NCI-H69 (cell line): ENCODE results near the gene CASP2.

Source experiments
- DNase-seq: peaks from one replicate; lab custom pipeline; 2025; lab: John Stamatoyannopoulos, UW

CASP2 gene

GRCh38 chr7:143287935-143288826 is at the start of gene CASP2:
Gene CASP2 (plus strand): TSS chr7:143288351. CDS start chr7:143288456, 105 bp downstream.
- DNase-seq = peak; percentile 98

GRCh38 chr7:143239813-143240212 is 48.3 kb upstream of the CASP2 start:
- no peak for DNase-seq

- peak; percentile 78 for DNase-seq
These were observed 47.6 kb upstream of the CASP2 start for GRCh38 chr7:143240291-143241168.

- no peak for DNase-seq
These were observed 45.8 kb upstream of the CASP2 start for GRCh38 chr7:143242306-143242705.

GRCh38 chr7:143243111-143243510 is 45.0 kb upstream of the CASP2 start:
- no peak for DNase-seq

- no peak for DNase-seq
These were observed 44.5 kb upstream of the CASP2 start for GRCh38 chr7:143243614-143244013.

- DNase-seq = no peak
These were observed 43.8 kb upstream of the CASP2 start for GRCh38 chr7:143244321-143244720.

GRCh38 chr7:143245123-143245522 is 43.0 kb upstream of the CASP2 start:
- DNase-seq = no peak

GRCh38 chr7:143247372-143247771 is 40.8 kb upstream of the CASP2 start:
- no peak for DNase-seq

GRCh38 chr7:143248761-143249354 is 39.3 kb upstream of the CASP2 start:
- DNase-seq = no peak

- no peak for DNase-seq
These were observed 38.0 kb upstream of the CASP2 start for GRCh38 chr7:143250199-143250598.

- no peak for DNase-seq
These were observed 37.3 kb upstream of the CASP2 start for GRCh38 chr7:143250822-143251221.

GRCh38 chr7:143252006-143252405 is 36.1 kb upstream of the CASP2 start:
- DNase-seq = no peak

GRCh38 chr7:143255564-143255963 is 32.6 kb upstream of the CASP2 start:
- DNase-seq = no peak

- DNase-seq = no peak
These were observed 31.8 kb upstream of the CASP2 start for GRCh38 chr7:143256325-143256724.

- no peak for DNase-seq
These were observed 31.2 kb upstream of the CASP2 start for GRCh38 chr7:143256932-143257331.

GRCh38 chr7:143257501-143257900 is 30.6 kb upstream of the CASP2 start:
- DNase-seq = peak; percentile 44

- no peak for DNase-seq
These were observed 29.3 kb upstream of the CASP2 start for GRCh38 chr7:143258831-143259230.

- peak; percentile 15 for DNase-seq
These were observed 28.4 kb upstream of the CASP2 start for GRCh38 chr7:143259765-143260164.

- no peak for DNase-seq
These were observed 26.2 kb upstream of the CASP2 start for GRCh38 chr7:143261901-143262300.

GRCh38 chr7:143263266-143264195 is 24.6 kb upstream of the CASP2 start, which contains the start of gene GSTK1:
Gene GSTK1 (plus strand): TSS chr7:143263441. CDS start chr7:143263514, 73 bp downstream.
- DNase-seq = peak; percentile 91
